GM21367 (cell line): ENCODE data around the gene SLC6A17.

Experiments
- ATAC-seq: cut with Tn5 transposase; IDR thresholded peaks from one replicate; pipeline ENCODE4 v1.9.1; 2021; ENCODE audit not compliant: unreplicated experiment

The SLC6A17 gene

DNA sequence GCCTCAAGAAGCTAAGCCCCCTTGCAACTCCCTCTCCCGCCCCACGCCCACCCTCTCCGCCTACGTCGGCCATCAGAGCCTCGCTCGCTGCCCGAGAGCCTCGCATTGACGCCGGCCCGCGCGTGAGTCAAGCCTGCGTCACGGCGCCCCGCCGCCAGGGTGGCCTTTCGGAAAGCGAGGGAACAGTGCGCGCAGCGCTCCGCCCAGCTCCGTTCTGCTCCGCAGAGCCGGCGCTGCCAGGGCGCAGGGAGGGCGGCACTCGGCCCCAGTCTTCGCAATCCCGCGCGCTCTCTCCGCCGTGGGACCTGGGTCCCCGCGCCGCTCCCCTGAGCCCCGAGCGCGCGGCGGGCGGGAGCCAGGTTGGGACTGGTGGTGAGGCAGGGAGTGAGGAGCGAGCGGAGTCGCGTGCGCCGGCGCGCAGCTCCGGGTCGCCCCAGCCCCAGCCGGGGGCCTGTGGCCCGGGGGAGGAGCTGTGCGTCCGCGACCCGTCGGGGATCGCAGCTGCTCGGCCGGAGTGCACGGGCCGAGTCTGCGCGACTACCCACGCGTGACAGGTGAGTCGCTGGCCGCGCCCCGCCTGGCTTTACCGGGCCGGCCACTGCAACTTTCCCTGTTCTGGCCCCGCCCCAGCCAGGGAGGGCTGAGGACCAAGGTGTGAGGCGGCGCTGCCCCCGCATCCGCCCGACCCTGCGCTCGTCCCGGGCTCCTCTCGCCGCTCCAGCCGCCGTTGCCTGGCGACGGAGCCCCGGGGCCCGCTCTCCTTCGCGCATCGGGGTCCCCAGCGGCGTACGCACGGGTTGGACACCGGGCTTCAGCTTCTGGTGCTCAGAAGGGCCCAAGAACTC, at the start of gene SLC6A17:
Gene SLC6A17, plus strand, starts transcription at position 165 of the 845 bp plus-strand sequence. CDS start 16,436 bp downstream, outside the sequence.
- no peak for ATAC-seq

DNA sequence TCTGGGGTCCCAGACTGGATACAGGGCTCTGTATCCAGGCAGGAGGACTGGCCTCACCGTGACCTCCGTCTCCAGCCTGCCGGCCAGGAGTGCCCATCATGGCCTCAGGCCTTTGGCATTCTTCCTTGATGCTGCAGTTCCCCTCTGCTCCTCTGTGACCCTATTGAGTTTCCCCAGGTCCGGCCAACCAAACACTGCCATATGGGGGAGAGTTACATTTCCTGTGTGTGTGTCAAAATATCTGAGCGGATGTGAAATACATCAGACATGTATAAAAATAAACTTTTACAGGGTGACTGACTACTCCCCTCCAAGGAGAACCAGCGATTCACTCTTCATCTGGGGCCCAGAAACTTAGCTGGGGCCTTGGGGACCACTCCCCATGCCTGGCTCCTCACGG, 48.2 kb upstream of the SLC6A17 start:
- no peak for ATAC-seq

DNA sequence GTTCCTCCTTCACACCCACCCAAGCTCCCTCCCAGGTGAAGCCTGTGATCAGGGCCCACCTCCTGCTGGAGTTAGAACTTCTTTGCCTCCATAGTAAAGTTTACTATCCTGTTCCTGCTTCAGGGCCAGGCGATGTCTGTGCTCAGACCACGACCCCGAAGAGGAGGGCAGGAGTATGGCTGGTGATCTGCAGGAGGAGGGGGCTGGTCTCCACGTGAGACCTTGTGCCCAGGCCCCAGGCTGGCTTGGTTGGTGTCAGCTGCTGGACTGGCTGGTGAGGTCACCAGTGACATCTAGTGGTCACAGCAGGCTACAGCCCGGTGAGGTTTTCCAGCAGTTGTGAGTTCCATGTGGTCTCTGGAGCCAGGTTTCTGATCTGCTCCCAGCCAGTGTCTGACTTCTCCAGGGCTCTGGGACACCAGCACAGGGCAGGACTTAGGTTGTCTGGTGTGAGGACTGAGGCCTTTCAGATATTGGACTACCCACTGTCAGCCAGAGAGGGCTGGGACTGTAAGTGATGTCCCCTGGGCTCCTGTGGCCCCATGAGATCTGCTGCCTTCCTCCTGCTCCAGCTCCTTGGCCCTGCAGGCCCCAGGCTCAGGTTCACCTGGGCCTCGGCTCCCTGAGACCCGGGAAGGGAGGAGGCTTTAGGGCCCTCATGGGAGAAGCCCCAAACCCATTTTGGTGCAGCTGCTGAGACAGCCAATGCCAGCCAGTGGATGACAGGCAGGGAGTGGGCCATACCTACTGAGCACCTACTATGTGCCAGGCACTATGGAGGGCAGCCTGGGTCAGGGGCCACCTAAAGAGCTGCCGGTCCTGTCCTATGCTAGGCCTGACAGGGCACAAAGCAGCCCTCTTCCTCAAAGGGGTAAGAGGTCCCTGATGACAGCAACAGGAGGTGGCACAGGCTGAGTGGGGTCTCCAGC, 44.0 kb upstream of the SLC6A17 start:
- ATAC-seq, result no peak

DNA sequence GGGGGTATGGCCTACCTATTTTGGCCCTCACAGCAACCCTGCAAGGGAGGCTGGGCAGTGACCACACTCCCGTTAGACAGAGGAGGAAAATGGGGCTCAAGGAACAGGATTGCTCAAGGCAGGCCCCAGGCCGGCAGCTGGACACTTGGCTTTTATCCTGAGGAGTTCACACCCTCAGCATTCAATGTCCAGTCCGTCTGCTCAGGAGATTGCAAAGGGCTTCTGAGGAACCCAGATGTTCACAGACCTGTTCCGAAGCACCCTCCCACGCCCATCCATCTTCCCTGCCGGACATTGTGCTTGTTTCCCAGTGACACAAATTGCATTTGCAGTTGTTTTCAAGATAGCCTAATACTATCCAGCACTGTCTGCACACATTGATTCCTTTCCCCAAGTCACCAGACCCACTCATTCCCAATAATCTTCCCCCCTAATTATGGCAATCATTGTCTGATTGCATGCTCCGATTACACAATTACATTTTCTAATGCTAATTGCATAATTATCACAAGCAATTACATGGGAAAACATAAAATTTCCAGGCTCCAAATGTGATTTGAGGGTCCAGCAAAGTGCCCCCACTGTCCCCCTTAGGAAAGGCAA, 42.3 kb upstream of the SLC6A17 start:
- no peak for ATAC-seq

DNA sequence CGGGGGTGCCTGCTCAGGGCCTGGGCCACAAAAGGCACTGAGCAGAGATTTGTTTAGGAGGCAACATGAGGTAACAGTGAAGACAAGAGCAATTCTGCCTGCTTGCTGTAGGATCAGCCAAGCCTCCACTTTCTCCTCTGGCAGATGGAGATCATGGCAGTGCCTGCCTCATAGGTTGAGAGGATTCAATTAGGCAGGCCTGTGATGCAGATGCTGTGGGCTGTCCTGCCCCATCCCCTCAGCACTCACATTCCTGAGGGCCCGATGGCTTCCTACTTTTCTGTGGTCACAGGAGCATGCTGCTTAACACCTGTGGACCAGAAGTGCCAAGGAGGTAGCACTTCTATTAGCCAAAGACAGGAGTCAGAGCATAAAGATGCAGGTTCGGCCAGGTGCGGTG, 39.2 kb upstream of the SLC6A17 start:
- no peak for ATAC-seq

DNA sequence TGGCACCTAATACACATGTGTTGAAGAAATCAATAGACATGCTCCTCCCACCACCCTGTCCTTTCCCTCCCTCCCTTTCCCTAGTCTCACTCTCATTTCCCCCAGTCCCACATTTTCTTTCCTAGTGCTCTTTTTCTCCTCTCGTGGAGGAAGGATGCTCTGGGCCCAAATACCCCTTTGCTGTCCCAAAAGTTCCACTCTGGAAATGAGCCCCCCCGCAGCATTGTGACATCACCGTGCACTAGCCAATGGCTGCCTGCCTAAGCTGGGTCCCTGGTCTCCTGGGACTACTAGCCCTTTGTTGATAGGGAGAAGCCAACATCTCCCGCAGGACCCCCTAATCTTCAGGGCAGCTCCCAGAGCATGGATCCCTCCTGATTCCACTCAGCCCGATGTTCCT, 38.2 kb upstream of the SLC6A17 start, which contains the start of gene UBL4B:
Gene UBL4B, plus strand, starts transcription at position 301 of the 400 bp plus-strand sequence. Its CDS starts 92 bp downstream, at position 393.
- ATAC-seq, result no peak

DNA sequence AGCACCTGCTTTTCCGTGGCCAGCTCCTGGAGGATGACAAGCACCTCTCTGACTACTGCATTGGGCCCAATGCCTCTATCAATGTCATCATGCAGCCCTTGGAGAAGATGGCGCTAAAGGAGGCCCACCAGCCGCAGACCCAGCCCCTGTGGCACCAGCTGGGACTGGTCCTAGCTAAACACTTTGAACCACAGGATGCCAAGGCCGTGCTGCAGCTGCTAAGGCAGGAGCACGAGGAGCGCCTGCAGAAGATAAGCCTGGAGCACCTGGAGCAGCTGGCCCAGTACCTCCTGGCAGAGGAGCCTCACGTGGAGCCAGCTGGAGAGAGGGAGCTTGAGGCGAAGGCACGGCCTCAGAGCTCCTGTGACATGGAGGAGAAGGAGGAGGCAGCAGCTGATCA, 37.6 kb upstream of the SLC6A17 start:
- ATAC-seq, result no peak

DNA sequence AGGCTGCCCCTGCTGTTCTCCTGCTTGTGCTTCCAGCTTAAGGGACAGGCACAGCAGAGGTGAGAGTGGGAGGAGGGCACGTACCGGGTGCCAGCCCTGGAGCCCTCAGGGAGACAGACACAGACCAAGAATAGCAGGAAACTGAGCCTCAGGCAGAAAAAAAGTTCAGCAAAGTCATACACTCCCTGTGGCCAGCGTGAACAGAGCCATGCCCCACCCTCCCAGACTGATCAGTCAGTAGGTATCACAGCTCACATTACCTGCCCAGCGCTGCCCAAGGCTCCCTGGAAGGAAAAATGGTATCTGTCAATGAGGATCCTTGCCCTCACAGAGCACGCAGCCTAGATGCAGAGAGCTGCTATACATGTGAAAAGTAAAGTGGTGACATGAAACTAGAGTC, 36.7 kb upstream of the SLC6A17 start:
- ATAC-seq, result no peak

DNA sequence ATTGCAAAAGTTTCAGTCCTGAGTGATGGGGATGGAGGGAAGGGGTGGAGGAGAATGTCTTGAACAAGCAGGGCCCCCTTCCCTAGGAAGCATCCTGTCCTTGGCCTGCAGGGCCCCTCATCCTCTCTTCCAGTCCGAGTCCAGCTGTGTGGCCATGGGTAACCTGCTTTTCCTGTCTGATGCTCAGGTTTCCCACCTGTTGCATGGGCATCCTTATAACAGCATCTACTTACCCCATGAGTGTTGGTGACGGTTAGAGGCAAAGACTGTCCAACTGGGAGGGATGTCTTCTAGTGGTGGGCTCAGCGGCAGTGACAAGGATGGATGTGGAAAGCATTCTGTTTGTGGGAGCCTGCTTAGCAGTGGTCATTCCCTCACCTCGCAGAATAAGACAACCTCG, 36.1 kb upstream of the SLC6A17 start:
- no peak for ATAC-seq

DNA sequence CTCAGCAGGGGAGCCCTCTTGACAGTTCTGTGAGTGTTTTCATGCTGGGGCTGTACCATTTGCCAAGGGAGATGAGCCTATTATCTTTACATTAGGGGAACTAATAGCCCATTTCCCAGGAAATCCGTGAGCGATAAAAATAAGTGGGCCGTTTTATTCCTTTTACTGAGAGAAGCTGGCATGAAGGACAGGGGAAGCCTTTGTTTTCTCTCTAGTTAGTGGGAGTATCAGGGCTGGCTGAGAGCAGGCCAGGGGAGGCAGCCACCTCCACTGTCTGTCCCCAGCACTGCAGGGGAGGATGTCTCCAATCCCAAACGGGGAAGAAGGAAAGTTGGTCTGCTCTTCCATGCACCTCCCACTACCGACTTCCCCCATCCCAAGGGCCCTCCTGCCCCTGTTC, 35.5 kb upstream of the SLC6A17 start:
- no peak for ATAC-seq

DNA sequence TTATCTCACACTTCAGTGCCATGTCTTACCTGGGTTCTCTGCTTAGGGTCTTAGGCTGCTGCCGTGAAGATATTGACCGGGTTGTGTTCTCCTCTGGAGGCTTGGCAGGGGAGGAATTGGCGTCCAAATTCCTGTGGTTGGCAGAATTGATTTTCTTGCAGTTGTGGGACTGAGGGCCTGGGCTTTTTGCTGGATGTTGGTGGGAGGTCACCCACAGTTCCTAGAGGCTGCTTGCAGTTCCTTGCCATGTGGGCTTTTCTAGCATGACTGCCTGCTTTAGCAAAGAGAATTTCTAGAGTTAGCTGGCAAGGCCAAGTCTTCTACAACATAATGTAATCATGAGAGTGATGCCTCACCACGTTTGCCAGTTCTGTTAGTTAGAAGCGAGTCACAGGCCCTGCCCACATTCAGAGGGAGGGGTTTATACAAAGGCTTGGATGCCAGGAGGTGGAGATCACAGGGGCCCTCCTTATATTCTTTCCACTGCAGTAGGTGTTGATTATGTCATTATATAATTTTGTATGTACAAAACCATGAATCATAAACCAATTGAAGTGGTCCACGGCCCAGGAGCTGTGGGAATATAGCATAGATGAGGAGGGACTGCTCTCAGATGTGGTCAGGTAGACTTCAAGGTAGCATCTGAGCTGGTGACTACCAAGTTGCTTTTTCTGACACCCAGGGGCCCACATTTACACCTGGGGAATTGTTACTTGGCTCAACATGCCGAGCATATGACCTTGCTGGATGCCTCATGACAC, 31.5 kb upstream of the SLC6A17 start:
- ATAC-seq, result no peak

DNA sequence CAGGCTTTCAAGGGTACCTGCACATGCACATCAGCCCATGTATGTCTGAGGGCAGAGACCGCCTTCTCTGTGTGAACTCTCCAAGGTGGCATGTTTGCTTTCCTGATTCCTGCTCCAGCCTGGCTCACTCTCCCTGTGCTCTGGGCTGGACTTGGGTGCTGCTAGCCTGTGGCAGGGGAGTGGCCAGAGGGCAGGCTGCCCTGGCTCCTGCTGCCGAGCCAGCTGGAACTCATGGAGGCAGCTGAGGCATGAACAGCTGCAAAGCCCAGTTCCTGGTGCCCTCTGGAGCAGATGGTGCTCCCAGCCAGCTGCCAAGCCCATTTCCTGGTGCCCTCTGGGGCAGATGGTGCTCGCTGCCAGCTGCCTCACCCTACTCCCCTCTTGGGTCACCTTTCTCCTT, 30.5 kb upstream of the SLC6A17 start:
- ATAC-seq, result no peak

DNA sequence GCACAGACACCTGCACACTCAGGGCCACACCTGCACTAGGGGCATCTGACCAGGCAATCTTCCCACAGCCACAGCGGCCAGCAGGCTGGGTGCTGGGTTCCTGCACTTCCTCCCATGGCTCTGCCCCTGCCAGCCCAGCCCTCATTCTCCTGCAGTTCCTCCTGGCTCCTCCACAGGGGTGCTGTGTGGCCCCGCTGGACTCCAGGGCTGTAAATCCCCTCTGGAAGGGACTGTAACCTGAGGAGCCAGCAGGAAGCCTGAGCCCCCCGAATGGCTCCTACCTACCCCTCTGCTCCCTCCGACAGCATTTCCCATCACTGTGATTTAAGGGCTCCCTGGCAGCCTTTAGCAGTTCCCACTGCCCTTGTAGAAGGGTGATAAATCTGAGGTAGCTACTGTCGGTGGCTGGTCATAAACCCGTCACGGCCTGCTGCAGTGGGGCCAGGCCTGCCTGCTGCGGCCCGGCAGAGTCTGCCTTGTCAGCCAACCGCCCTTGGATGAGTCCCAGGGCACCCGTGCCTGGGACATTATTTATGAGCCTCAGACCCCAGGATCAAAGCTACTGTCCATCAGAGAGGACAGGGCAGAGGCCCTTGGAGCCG, 29.2 kb upstream of the SLC6A17 start:
- ATAC-seq, result no peak

DNA sequence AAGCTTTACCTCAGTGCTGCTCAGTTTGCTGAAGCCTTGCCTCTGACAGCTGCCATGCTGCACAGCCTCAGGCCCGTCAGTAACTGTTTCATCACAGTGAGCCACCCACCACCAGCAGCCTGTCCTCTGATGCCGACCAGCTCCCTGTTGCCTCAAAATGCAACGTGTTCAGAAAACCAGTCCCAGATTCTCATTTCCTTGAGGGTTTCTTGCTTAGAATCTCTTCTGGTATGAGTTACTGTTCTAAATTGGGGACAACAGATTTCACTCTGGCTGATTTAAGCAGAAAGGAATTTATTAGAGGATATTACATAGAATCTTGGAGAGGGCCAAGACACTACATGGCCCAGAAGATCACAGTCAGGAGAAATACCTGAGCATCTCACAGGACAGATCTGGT, 27.1 kb upstream of the SLC6A17 start:
- no peak for ATAC-seq

DNA sequence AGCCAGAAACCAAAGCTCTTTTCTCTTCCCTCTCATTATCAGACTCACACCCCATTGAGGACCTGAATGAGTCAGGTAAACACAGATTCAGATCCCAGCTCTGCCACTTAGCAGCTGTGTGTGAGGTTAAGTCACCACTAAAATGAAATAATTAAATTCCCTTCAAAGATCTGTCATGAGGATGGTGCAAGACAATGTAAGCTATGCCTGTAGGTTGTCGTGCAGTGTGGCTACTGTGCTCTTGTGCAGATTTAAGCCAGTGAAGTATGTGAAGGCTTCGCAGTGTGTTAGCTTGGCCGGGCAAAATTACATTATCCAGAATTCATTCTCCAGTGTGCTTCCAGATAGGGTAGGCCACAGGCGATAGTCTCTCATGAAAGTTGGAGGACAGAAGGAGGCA, 24.5 kb upstream of the SLC6A17 start:
- ATAC-seq, result no peak

DNA sequence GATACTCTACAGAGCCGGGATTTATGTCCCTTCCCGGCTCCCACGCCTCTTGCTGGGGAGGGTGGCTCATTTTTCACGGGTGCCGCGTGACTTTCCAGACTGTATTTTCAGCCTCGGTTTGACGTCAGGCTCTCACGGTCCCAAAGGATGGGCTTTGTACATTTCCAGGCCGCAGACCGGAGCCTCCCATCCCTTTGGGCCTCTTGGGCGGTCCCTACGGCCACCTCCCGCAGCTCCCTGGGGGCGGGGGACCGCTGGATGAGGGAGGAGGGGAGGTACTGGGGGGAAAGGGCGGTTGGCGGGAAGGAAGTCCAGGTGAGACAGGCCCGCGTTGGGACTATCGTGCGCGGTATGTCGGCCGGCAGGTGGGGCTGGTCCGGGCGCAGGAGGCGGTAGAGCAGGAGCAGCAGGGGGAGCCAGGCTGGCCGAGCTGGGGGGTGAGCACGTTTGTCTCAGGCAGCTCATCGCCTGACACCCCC, 20.1 kb upstream of the SLC6A17 start:
- no peak for ATAC-seq

DNA sequence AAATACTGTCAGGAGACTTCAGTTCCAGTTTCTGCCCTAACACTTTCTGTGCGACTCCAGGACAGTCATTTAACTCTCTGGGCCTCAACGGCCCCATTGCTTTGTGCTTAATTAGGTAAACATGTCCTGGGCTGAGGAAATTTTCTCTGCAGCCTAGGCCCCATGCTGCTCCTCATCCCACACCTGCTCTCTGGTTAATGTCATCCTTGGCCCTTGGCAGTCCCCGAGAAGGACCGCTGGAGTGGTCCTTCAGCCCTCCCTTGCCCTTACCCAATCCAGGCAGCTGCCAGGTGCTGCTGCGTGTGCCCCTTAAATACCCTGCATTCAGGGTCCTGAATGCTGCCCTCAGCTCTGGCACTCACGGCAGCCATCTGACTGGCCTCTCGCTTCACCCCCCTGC, 19.3 kb upstream of the SLC6A17 start:
- no peak for ATAC-seq

DNA sequence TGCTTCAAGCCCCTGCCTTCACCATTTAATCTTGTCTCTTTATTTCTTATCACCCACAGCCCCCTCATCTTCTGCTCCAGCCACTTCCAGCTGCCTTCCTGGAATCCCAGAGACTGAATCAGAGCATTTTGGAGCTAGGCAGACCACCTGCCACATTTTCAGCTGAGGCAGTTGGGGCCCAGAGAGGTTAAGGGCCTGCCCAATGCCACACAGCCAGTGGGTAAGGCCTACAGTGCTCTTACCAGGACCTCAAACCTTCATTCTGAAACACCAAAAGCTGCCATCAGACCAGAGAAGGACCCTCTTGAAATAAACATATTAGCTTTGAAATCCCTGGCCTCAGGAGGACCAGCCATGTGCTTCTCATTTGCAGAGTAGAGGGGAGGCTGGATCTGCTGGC, 17.6 kb upstream of the SLC6A17 start:
- no peak for ATAC-seq

DNA sequence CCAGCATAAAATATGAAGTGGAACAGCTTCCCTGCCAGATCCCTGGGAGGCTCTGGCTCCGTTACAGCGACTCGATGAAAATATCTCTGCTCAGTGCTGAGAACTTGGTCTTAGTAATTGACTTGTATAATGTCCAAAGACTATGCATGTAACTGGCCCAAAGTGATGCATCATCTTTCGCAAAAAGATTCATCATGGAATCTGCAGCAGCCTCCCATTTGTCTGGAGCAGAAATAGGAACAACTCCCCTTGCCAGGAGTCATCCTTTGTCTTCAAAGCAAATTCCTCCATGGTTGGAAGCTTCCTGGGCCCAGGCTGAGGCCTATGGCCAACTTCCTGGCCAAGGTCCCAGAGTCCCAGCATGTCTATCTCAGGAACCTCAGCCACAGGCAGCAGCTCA, 16.9 kb upstream of the SLC6A17 start:
- ATAC-seq, result no peak

DNA sequence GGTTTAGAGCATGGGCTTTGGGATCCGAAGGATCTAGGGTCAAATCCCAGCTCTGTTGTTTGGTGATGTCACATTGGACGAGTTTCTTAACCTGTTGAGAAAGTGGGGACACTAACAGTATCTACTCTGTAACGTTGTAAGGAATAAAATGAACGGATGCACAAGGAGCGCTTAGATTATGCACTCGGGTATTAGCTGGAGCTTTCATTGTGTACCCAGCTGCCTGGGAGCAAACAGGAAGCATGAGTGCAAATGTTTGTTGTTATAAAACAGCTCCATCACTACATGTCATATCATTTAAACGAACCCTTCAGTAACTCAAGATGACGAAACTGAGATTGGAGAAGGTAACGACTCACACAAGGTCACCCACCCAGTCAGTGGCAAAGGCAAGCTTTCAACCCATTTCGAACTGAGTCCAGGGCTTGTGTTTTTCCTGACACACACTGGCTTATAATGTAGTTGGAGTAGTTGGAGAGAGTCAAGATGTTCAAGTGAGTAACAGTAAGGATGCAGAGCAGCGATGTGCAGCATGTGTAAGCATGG, 16.2 kb upstream of the SLC6A17 start:
- no peak for ATAC-seq
